Left ventricle myocardium inferior (tissue), 1 donor: ENCODE data around the gene PTPMT1. TPM values are rescaled to one million over a fixed set of nuclear protein-coding genes. Genes with fewer than 3 reads are reported as not detected.

ENCODE experiments used
- DNase-seq: peaks from one replicate; pipeline ENCODE4 v3.0.0-alpha.2; 2020
- H3K27ac ChIP-seq: fragments of 200-600 bp; replicated peaks from 2 replicates; pipeline ENCODE4 v1.8.0; 2021
- H3K27me3 ChIP-seq: fragments of 200-600 bp; 2 replicates; pipeline ENCODE4 v1.8.0; 2021; ENCODE audit warnings: low read depth
- H3K36me3 ChIP-seq: fragments of 200-600 bp; 2 replicates; pipeline ENCODE4 v1.8.0; 2021
- H3K4me1 ChIP-seq: fragments of 200-600 bp; 2 replicates; pipeline ENCODE4 v1.8.0; 2021
- H3K4me3 ChIP-seq: fragments of 200-600 bp; 2 replicates; pipeline ENCODE4 v1.8.0; 2021; ENCODE audit warnings: mild to moderate bottlenecking, moderate library complexity
- H3K9me3 ChIP-seq: fragments of 200-600 bp; replicated peaks from 2 replicates; pipeline ENCODE4 v1.8.0; 2021
- CTCF ChIP-seq: fragments of 200-600 bp; IDR thresholded peaks from 2 replicates; pipeline ENCODE4 v1.8.0; 2021; ENCODE audit warnings: antibody characterized with exemption, mild to moderate bottlenecking, borderline replicate concordance
- intact Hi-C: fragments of 100-400 bp; cut with micrococcal nuclease; formaldehyde crosslinking; loops from one replicate; pipeline ENCODE4 v1.11.0; 2022
- total RNA-seq: library from RNA; stranded (reverse); fragmentation: NEBNext Ultra II Directional; extraction: Animal tissue kit (Norgen Biotek cat#: 25700); gene quantifications from one replicate; pipeline ENCODE4 v1.2.1, GENCODE V29; 2021
- donor health status: DM: no; HTN: yes; CAD: no; lungs with severe emphysema.

The PTPMT1 gene
- total RNA-seq, 1 donor from 2014 or later: 23.6 TPM

GRCh38 chr11:47587039-47587716 is 21.8 kb downstream of the PTPMT1 start:
- intact Hi-C loops: no loop called here
- Histone ChIP-seq H3K27ac (peak overlapping the region; percentile 12), H3K4me3 (no peak overlapping the region), H3K9me3 (no peaks in the 10 kb centered on the region), H3K27me3 (peaks cover 35% of the 10 kb centered on the region), H3K36me3 (peaks cover 31% of the 10 kb centered on the region), H3K4me1 (peaks cover 26% of the 10 kb centered on the region)
- DNase-seq: no peak
- no peak for TF ChIP-seq CTCF

- Histone ChIP-seq H3K4me3 (no peak overlapping the region), H3K27ac (peak overlapping the region; percentile 12), H3K36me3 (peaks cover 25% of the 10 kb centered on the region), H3K4me1 (peaks cover 26% of the 10 kb centered on the region), H3K27me3 (peaks cover 41% of the 10 kb centered on the region), H3K9me3 (no peaks in the 10 kb centered on the region)
- intact Hi-C loops: no loop called here
- peak; percentile 51 for DNase-seq
- TF ChIP-seq CTCF: no peak
Measured at GRCh38 chr11:47587723-47588326, 22.4 kb downstream of the PTPMT1 start.

- Histone ChIP-seq H3K27ac (peak overlapping the region; percentile 16), H3K36me3 (peaks cover 12% of the 10 kb centered on the region), H3K27me3 (peaks cover 54% of the 10 kb centered on the region), H3K4me1 (peaks cover 33% of the 10 kb centered on the region), H3K9me3 (no peaks in the 10 kb centered on the region), H3K4me3 (peak overlapping the region; percentile 58)
- TF ChIP-seq CTCF: no peak
- intact Hi-C loops: no loop called here
- DNase-seq: no peak
Measured at GRCh38 chr11:47589118-47589517, 23.7 kb downstream of the PTPMT1 start.

GRCh38 chr11:47589584-47589976 is 24.2 kb downstream of the PTPMT1 start:
- Histone ChIP-seq H3K27ac (peak overlapping the region; percentile 16), H3K4me3 (peak overlapping the region; percentile 58), H3K27me3 (peaks cover 59% of the 10 kb centered on the region), H3K4me1 (peaks cover 38% of the 10 kb centered on the region), H3K9me3 (no peaks in the 10 kb centered on the region), H3K36me3 (peaks cover 7% of the 10 kb centered on the region)
- intact Hi-C loops: no loop called here
- no peak for DNase-seq
- no peak for TF ChIP-seq CTCF

- intact Hi-C loops: no loop called here
- peaks cover 65% of the 10 kb centered on the region for H3K27me3 ChIP-seq
- peak overlapping the region; percentile 58 for H3K4me3 ChIP-seq
- H3K4me1 ChIP-seq: peaks cover 44% of the 10 kb centered on the region
- H3K27ac ChIP-seq: peak overlapping the region; percentile 16
- TF ChIP-seq CTCF: no peak
- H3K36me3 ChIP-seq: peaks cover under 1% of the 10 kb centered on the region
- no peaks in the 10 kb centered on the region for H3K9me3 ChIP-seq
- no peak for DNase-seq
Measured at GRCh38 chr11:47589977-47590861, 24.8 kb downstream of the PTPMT1 start.
